Astrocyte (in vitro differentiated cells and primary cell): ENCODE measurements around the gene WDR86.

Experiments
- EZH2 ChIP-seq: IDR thresholded peaks from 2 replicates; pipeline ENCODE4 v1.6.1; 2012; ENCODE audit warnings: mild to moderate bottlenecking, low read length, inconsistent platforms; ENCODE audit not compliant: insufficient read depth
- TF ChIP-seq, protein P1 (sequence below): IDR thresholded peaks from 2 replicates; pipeline ENCODE4 v1.5.1; 2011; ENCODE audit warnings: low read depth, mild to moderate bottlenecking, inconsistent platforms, low read length, moderate library complexity; ENCODE audit not compliant: insufficient read depth

DNA sequence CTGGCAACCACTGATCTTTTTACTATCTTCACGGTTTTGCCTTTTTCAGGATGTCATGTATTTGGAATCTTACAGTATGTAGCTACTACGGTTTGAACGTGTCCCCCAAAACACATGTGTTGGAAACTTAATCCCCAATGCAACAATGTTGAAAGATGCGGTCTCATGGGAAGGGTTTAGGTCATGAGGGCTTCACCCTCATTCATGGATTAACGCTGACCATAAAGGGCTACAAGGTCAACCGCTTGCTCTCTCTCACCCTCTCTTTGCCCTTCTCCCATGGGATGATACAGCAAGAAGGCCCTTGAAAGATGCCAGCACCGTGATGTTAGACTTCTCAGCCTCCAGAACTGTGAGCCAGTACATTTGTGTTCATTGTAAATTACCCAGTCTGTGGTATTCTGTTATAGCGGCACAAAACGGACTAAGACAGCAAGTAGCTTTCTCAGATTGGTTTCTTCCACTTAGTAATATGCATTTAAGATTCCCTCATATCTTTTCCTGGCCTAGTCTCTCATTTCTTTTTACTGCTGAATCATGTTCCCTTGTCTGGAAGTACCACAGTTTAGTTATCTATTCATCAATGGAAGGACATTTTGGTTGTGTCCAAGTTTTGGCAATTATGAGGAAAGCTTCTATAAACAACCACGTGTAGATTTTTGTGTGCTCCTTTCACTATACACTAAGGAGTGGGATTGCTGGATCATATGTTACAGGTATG, 33.1 kb upstream of the WDR86 start:
- TF ChIP-seq, protein P1, sequence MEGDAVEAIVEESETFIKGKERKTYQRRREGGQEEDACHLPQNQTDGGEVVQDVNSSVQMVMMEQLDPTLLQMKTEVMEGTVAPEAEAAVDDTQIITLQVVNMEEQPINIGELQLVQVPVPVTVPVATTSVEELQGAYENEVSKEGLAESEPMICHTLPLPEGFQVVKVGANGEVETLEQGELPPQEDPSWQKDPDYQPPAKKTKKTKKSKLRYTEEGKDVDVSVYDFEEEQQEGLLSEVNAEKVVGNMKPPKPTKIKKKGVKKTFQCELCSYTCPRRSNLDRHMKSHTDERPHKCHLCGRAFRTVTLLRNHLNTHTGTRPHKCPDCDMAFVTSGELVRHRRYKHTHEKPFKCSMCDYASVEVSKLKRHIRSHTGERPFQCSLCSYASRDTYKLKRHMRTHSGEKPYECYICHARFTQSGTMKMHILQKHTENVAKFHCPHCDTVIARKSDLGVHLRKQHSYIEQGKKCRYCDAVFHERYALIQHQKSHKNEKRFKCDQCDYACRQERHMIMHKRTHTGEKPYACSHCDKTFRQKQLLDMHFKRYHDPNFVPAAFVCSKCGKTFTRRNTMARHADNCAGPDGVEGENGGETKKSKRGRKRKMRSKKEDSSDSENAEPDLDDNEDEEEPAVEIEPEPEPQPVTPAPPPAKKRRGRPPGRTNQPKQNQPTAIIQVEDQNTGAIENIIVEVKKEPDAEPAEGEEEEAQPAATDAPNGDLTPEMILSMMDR: no peak
- TF ChIP-seq EZH2: no peak
